ENCODE data around the gene MFSD2A.
A peak's percentile ranks its signal among the peaks of the same experiment; 100 is the strongest.

GRCh38 chr1:39973503-39974135 is 18.7 kb downstream of the MFSD2A start:
- TF ChIP-seq, protein P1, sequence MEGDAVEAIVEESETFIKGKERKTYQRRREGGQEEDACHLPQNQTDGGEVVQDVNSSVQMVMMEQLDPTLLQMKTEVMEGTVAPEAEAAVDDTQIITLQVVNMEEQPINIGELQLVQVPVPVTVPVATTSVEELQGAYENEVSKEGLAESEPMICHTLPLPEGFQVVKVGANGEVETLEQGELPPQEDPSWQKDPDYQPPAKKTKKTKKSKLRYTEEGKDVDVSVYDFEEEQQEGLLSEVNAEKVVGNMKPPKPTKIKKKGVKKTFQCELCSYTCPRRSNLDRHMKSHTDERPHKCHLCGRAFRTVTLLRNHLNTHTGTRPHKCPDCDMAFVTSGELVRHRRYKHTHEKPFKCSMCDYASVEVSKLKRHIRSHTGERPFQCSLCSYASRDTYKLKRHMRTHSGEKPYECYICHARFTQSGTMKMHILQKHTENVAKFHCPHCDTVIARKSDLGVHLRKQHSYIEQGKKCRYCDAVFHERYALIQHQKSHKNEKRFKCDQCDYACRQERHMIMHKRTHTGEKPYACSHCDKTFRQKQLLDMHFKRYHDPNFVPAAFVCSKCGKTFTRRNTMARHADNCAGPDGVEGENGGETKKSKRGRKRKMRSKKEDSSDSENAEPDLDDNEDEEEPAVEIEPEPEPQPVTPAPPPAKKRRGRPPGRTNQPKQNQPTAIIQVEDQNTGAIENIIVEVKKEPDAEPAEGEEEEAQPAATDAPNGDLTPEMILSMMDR (IDR thresholded peaks at IDR 0.05; ENCODE audit: low read depth, low read length, poor library complexity, severe bottlenecking): peak; percentile 99
- TF ChIP-seq EZH2phosphoT487 (IDR thresholded peaks at IDR 0.05; ENCODE audit: borderline replicate concordance, low read length): no peak
